Immature natural killer cell (primary cell): Measurements from ENCODE around the gene FGD4. TPM values are rescaled to one million over a fixed set of nuclear protein-coding genes. Genes with fewer than 3 reads are reported as not detected.
A peak's percentile ranks its signal among the peaks of the same experiment; 100 is the strongest.

Experiments used
- DNase-seq, 3 donors: peaks; one replicate each; pipeline ENCODE4 v3.0.0; 2022; ENCODE audit warnings: mixed read lengths in 1 of 3
- H3K27ac Mint-ChIP-seq, 6 donors: one replicate each; pipeline ENCODE4 v1.8.0; 2020; ENCODE audit warnings: mixed read lengths in 6 of 6, mild to moderate bottlenecking in 5 of 6, inconsistent platforms in 4 of 6, moderate library complexity in 3 of 6
- H3K27me3 Mint-ChIP-seq, 3 donors: one replicate each; pipeline ENCODE4 v1.8.0; 2020 to 2021; ENCODE audit warnings: low read depth in 3 of 3, mild to moderate bottlenecking in 3 of 3, mixed read lengths in 3 of 3, moderate library complexity in 3 of 3, inconsistent platforms in 1 of 3
- H3K36me3 Mint-ChIP-seq, 3 donors: one replicate each; pipeline ENCODE4 v1.8.0; 2020; ENCODE audit warnings: mixed read lengths in 3 of 3, inconsistent platforms in 2 of 3, mild to moderate bottlenecking in 2 of 3
- H3K4me1 Mint-ChIP-seq, 2 donors: one replicate each; pipeline ENCODE4 v1.8.0; 2020; ENCODE audit warnings: inconsistent platforms in 2 of 2, mild to moderate bottlenecking in 2 of 2, mixed read lengths in 2 of 2, moderate library complexity in 1 of 2
- H3K4me3 Mint-ChIP-seq, 5 donors: one replicate each; pipeline ENCODE4 v1.8.0; 2020; ENCODE audit warnings: mild to moderate bottlenecking in 5 of 5, mixed read lengths in 5 of 5, inconsistent platforms in 3 of 5, moderate library complexity in 3 of 5
- H3K9me3 Mint-ChIP-seq, 6 donors: one replicate each; pipeline ENCODE4 v1.8.0; 2020; ENCODE audit warnings: mild to moderate bottlenecking in 6 of 6, mixed read lengths in 6 of 6, inconsistent platforms in 4 of 6, moderate library complexity in 3 of 6
- polyA plus RNA-seq, 3 donors: library from polyadenylated mRNA; unstranded; fragments of 300-500 nt; fragmentation: Illumina TruSeq; gene quantifications; one replicate each; pipeline ENCODE4 v1.2.3, GENCODE V29; 2021

Gene FGD4
- polyA plus RNA-seq, 3 donors from 2014 or later = 0.12 to 2.3 (median 0.39) TPM

- Mint-ChIP-seq H3K4me3 (no peak overlapping the region), H3K36me3 (no peaks in the 10 kb centered on the region), H3K27me3 (peaks cover 0 to 6% (median 0%) of the 10 kb centered on the region in 3 donors), H3K27ac (no peak overlapping the region), H3K9me3 (no peaks in the 10 kb centered on the region), H3K4me1 (no peaks in the 10 kb centered on the region)
- DNase-seq = no peak
Observed at GRCh38 chr12:32641287-32641901, 242.0 kb downstream of the FGD4 start.

GRCh38 chr12:32644431-32644830 lies 245.1 kb downstream of the FGD4 start:
- H3K27ac Mint-ChIP-seq = no peak overlapping the region
- no peaks in the 10 kb centered on the region for H3K4me1 Mint-ChIP-seq
- DNase-seq = no peak
- no peaks in the 10 kb centered on the region for H3K36me3 Mint-ChIP-seq
- H3K4me3 Mint-ChIP-seq = no peak overlapping the region
- H3K27me3 Mint-ChIP-seq = peaks cover 0 to 4% (median 2%) of the 10 kb centered on the region in 3 donors
- no peaks in the 10 kb centered on the region for H3K9me3 Mint-ChIP-seq

GRCh38 chr12:32647275-32647674 lies 247.9 kb downstream of the FGD4 start:
- H3K27me3 Mint-ChIP-seq = peaks cover 0 to 4% (median 4%) of the 10 kb centered on the region in 3 donors

GRCh38 chr12:32650508-32650907 lies 251.2 kb downstream of the FGD4 start:
- H3K27ac Mint-ChIP-seq = no peak overlapping the region
- no peak for DNase-seq
- H3K9me3 Mint-ChIP-seq = no peaks in the 10 kb centered on the region
- no peaks in the 10 kb centered on the region for H3K36me3 Mint-ChIP-seq
- no peak overlapping the region for H3K4me3 Mint-ChIP-seq
- no peaks in the 10 kb centered on the region for H3K4me1 Mint-ChIP-seq
- peaks cover 0 to 4% (median 1%) of the 10 kb centered on the region in 3 donors for H3K27me3 Mint-ChIP-seq

More at GRCh38 chr12:32647275-32647674, 247.9 kb downstream of the FGD4 start:
- Mint-ChIP-seq H3K4me3 (no peak overlapping the region), H3K9me3 (no peaks in the 10 kb centered on the region), H3K27ac (no peak overlapping the region), H3K4me1 (no peaks in the 10 kb centered on the region), H3K36me3 (no peaks in the 10 kb centered on the region)
- no peak for DNase-seq

GRCh38 chr12:32651151-32651955 lies 252.0 kb downstream of the FGD4 start:
- H3K4me3 Mint-ChIP-seq = no peak overlapping the region
- no peaks in the 10 kb centered on the region for H3K9me3 Mint-ChIP-seq
- no peaks in the 10 kb centered on the region for H3K36me3 Mint-ChIP-seq
- peak overlapping the region in 1 of 6 donors; percentile 7 for H3K27ac Mint-ChIP-seq
- H3K27me3 Mint-ChIP-seq = peaks cover 0 to 4% (median 1%) of the 10 kb centered on the region in 3 donors
- DNase-seq = no peak
- H3K4me1 Mint-ChIP-seq = no peaks in the 10 kb centered on the region

GRCh38 chr12:32651956-32652210 lies 252.5 kb downstream of the FGD4 start:
- H3K27me3 Mint-ChIP-seq = peaks cover 0 to 4% (median 1%) of the 10 kb centered on the region in 3 donors
- no peak overlapping the region for H3K27ac Mint-ChIP-seq
- H3K36me3 Mint-ChIP-seq = no peaks in the 10 kb centered on the region
- no peak for DNase-seq
- H3K4me3 Mint-ChIP-seq = no peak overlapping the region
- no peaks in the 10 kb centered on the region for H3K9me3 Mint-ChIP-seq
- H3K4me1 Mint-ChIP-seq = no peaks in the 10 kb centered on the region

- H3K9me3 Mint-ChIP-seq = peaks cover 0 to 1% (median 0%) of the 10 kb centered on the region in 6 donors
- H3K27ac Mint-ChIP-seq = no peak overlapping the region
- no peaks in the 10 kb centered on the region for H3K4me1 Mint-ChIP-seq
- no peak for DNase-seq
- no peaks in the 10 kb centered on the region for H3K36me3 Mint-ChIP-seq
- no peak overlapping the region for H3K4me3 Mint-ChIP-seq
- H3K27me3 Mint-ChIP-seq = peaks cover 0 to 2% (median 0%) of the 10 kb centered on the region in 3 donors
Observed at GRCh38 chr12:32659908-32660440, 260.6 kb downstream of the FGD4 start.

- no peak overlapping the region for H3K4me3 Mint-ChIP-seq
- DNase-seq = no peak
- no peaks in the 10 kb centered on the region for H3K36me3 Mint-ChIP-seq
- H3K4me1 Mint-ChIP-seq = no peaks in the 10 kb centered on the region
- H3K27me3 Mint-ChIP-seq = peaks cover 0 to 2% (median 0%) of the 10 kb centered on the region in 3 donors
- H3K9me3 Mint-ChIP-seq = peaks cover 0 to 1% (median 0%) of the 10 kb centered on the region in 6 donors
- no peak overlapping the region for H3K27ac Mint-ChIP-seq
Observed at GRCh38 chr12:32661706-32662105, 262.3 kb downstream of the FGD4 start.

GRCh38 chr12:32662665-32663064 lies 263.3 kb downstream of the FGD4 start:
- Mint-ChIP-seq H3K4me3 (no peak overlapping the region), H3K36me3 (no peaks in the 10 kb centered on the region), H3K27me3 (peaks cover 0 to 2% (median 0%) of the 10 kb centered on the region in 3 donors), H3K9me3 (peaks cover 0 to 1% (median 0%) of the 10 kb centered on the region in 6 donors), H3K27ac (no peak overlapping the region), H3K4me1 (no peaks in the 10 kb centered on the region)
- no peak for DNase-seq

- H3K4me1 Mint-ChIP-seq = no peaks in the 10 kb centered on the region
- DNase-seq = no peak
- H3K27ac Mint-ChIP-seq = no peak overlapping the region
- H3K27me3 Mint-ChIP-seq = peaks cover 0 to 5% (median 2%) of the 10 kb centered on the region in 3 donors
- no peaks in the 10 kb centered on the region for H3K36me3 Mint-ChIP-seq
- peak overlapping the region in 2 of 5 donors; percentile 15 to 63 for H3K4me3 Mint-ChIP-seq
- H3K9me3 Mint-ChIP-seq = peaks cover 0 to 11% (median 2%) of the 10 kb centered on the region in 6 donors
Observed at GRCh38 chr12:32666018-32666417, 266.7 kb downstream of the FGD4 start.

GRCh38 chr12:32669584-32669983 lies 270.2 kb downstream of the FGD4 start:
- H3K4me1 Mint-ChIP-seq = no peaks in the 10 kb centered on the region
- no peak overlapping the region for H3K27ac Mint-ChIP-seq
- H3K27me3 Mint-ChIP-seq = peaks cover 0 to 8% (median 0%) of the 10 kb centered on the region in 3 donors
- H3K9me3 Mint-ChIP-seq = peaks cover 0 to 11% (median under 1%) of the 10 kb centered on the region in 6 donors
- no peaks in the 10 kb centered on the region for H3K36me3 Mint-ChIP-seq
- H3K4me3 Mint-ChIP-seq = no peak overlapping the region
- no peak for DNase-seq

- Mint-ChIP-seq H3K4me3 (no peak overlapping the region), H3K9me3 (peaks cover 0 to 11% (median under 1%) of the 10 kb centered on the region in 6 donors), H3K27me3 (peaks cover 0 to 8% (median 0%) of the 10 kb centered on the region in 3 donors), H3K36me3 (no peaks in the 10 kb centered on the region), H3K4me1 (no peaks in the 10 kb centered on the region), H3K27ac (no peak overlapping the region)
- DNase-seq = no peak
Observed at GRCh38 chr12:32671930-32672780, 272.8 kb downstream of the FGD4 start.

- H3K36me3 Mint-ChIP-seq = no peaks in the 10 kb centered on the region
- no peaks in the 10 kb centered on the region for H3K9me3 Mint-ChIP-seq
Observed at GRCh38 chr12:32679091-32679919, 279.9 kb downstream of the FGD4 start, which contains the start of gene DNM1L. Gene DNM1L (plus strand): TSS chr12:32679301. CDS start chr12:32679364, 63 bp downstream.

More at GRCh38 chr12:32679091-32679919, 279.9 kb downstream of the FGD4 start, which contains the start of gene DNM1L:
- peak within 1 kb of the TSS; percentile 89 to 98 (median 90) for H3K4me3 Mint-ChIP-seq
- H3K27me3 Mint-ChIP-seq = peaks cover 0 to 2% (median 0%) of the 10 kb centered on the region in 3 donors
- peak within 1 kb of the TSS; percentile 81 to 93 (median 88) for H3K27ac Mint-ChIP-seq
- DNase-seq = peak; percentile 90 to 91 (median 91)
- peaks cover 19 to 28% of the 10 kb centered on the region in 2 donors for H3K4me1 Mint-ChIP-seq
